GM19351 (cell line): ENCODE data around the gene LCN10.
"Not testable (repeated sequence)": the region's sequence is repeated elsewhere in the genome, so short reads cannot be mapped to it uniquely, and the experiment has no call there.

ENCODE experiments used
- ATAC-seq: cut with Tn5 transposase; IDR thresholded peaks from one replicate; pipeline ENCODE4 v1.9.1; 2021; ENCODE audit warnings: mild to moderate bottlenecking, moderate library complexity; ENCODE audit not compliant: unreplicated experiment

The LCN10 gene

GRCh38 chr9:136721339-136722092 lies 21.2 kb downstream of the LCN10 start:
- no peak for ATAC-seq

GRCh38 chr9:136720898-136721338 lies 21.8 kb downstream of the LCN10 start:
- no peak for ATAC-seq

- ATAC-seq, result no peak
Observed at GRCh38 chr9:136720251-136720897, 22.4 kb downstream of the LCN10 start.

GRCh38 chr9:136719195-136719880 lies 23.4 kb downstream of the LCN10 start:
- no peak for ATAC-seq

- no peak for ATAC-seq
Observed at GRCh38 chr9:136718345-136719194, 24.2 kb downstream of the LCN10 start.

- ATAC-seq, result no peak
Observed at GRCh38 chr9:136717399-136717798, 25.3 kb downstream of the LCN10 start.

- ATAC-seq, result no peak
Observed at GRCh38 chr9:136714893-136715274, 27.9 kb downstream of the LCN10 start.

GRCh38 chr9:136714096-136714892 lies 28.4 kb downstream of the LCN10 start:
- ATAC-seq, result no peak

GRCh38 chr9:136713550-136713949 lies 29.2 kb downstream of the LCN10 start:
- ATAC-seq, result no peak

- no peak for ATAC-seq
Observed at GRCh38 chr9:136712690-136713544, 29.8 kb downstream of the LCN10 start.

- ATAC-seq, result no peak
Observed at GRCh38 chr9:136711751-136712689, 30.7 kb downstream of the LCN10 start, which contains the start of gene DIPK1B. Gene DIPK1B (plus strand): TSS chr9:136712572. CDS start chr9:136712666, 94 bp downstream.

GRCh38 chr9:136711219-136711648 lies 31.5 kb downstream of the LCN10 start:
- not testable (repeated sequence) for ATAC-seq

- ATAC-seq, result no peak
Observed at GRCh38 chr9:136710543-136710942, 32.2 kb downstream of the LCN10 start.

GRCh38 chr9:136709454-136710109 lies 33.2 kb downstream of the LCN10 start:
- no peak for ATAC-seq

GRCh38 chr9:136707849-136708517 lies 34.8 kb downstream of the LCN10 start:
- no peak for ATAC-seq

- ATAC-seq, result no peak
Observed at GRCh38 chr9:136707011-136707410, 35.7 kb downstream of the LCN10 start.

GRCh38 chr9:136705564-136705963 lies 37.2 kb downstream of the LCN10 start:
- no peak for ATAC-seq
